ENCODE data around the gene GAPDHS.
A peak's percentile ranks its signal among the peaks of the same experiment; 100 is the strongest.

Gene GAPDHS

DNA sequence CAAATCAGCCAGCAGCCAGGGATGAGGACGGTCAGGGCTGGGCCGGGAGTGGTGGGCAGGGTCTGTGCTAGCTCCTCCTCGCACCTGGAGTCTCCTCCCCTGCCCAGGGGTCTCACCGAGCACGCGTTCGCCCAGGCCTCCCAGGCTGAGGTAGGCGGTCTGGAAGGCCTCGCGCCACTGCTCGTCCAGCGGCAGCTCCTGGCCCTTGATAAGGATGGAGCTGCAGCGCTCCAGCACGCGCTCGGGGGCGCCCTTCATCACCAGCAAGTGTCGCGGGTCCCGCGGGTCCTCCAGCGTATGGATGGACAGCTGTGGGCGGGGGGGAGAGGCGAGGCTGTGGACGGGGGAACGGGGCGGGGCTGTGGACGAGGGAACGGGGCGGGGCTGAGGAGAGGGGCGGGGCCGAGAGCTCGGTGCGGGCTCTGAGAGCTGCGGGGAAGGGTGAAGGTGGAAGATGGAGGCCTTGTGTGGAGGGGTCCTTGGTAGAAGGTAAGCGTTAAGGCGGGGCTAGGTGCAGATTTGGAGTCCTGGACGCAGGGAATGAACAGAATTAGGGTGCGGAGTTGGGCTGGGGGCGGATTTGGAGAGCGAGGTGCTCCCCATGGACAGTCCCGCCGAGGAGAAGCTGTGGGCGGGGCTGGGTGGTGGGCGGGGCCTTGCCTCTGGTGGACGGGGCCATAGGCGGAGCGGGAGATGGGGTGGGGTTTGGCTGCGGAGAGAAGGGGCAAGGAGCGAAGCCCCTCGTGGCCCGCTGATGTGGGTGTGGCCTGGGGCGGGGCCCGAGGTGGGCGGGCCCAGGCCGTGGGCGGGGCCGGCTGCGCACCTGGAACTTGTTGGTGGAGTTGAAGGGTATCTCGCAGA is 24.5 kb downstream of the GAPDHS start:
- peak; percentile 7 to 70 (median 34) for DNase-seq (ENCODE audit: low read depth in 3 of 3)

DNA sequence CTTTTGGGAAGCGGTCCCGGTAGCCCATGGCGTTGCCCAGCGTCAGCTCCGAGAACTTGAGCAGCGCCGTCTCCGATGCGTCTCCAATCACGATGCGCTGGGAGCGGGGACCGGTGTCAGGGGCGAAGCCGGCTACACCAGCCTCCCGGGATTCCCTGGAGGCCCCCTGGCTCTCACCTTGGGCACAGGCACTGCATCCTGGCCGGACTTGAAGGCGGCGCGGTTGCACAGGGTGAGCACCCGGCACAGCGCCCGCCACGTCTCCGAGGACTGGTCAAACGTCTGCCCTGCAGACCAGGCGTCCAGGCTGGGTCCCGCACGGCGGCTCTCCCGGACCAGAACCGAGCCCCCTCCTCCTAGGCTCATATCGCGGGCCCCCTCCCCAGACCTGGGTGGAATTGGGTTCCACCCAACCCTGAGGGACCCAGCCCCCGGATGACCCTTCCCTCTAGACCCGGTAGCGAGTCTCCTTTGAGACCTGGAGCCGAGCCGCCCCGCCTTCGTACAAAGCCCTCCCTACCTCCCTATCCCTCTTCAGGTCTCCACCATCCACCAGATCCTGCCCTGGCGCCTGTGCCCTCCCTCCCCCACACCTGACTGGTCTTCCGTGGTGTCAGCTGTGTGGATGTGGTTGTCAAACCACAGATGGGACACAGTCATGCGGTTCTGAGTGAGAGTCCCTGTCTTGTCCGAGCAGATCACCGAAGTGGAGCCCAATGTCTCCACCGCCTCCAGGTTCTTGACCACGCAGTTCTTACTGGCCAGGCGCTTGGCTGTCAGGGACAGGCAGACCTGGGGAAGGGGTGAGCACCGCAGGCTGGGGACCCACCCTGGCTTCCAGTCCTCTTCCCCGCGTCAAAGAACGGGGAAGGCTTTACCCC is 25.4 kb downstream of the GAPDHS start:
- DNase-seq (ENCODE audit: low read depth in 3 of 3), result no peak

GRCh38 chr19:35559281-35559659 is 26.0 kb downstream of the GAPDHS start:
- DNase-seq (ENCODE audit: low read depth in 3 of 3), result no peak

DNA sequence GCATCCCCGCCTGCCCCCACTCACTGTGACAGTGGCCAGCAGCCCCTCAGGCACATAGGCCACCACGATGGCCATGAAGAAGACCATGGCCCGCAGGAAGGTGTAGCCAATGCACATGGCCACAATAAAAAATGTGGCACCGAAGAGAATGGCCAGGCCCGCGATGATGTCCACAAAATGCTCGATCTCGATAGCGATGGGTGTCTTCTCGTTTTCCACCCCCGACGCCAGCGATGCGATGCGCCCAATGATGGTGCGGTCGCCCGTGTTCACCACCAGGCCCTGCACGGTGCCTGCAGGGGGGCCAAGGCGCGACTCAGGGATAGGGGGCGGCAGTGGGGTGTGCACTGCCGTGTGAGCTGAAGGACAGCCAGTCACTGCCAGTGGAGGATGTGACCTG is 26.5 kb downstream of the GAPDHS start:
- no peak for DNase-seq (ENCODE audit: low read depth in 3 of 3)

DNA sequence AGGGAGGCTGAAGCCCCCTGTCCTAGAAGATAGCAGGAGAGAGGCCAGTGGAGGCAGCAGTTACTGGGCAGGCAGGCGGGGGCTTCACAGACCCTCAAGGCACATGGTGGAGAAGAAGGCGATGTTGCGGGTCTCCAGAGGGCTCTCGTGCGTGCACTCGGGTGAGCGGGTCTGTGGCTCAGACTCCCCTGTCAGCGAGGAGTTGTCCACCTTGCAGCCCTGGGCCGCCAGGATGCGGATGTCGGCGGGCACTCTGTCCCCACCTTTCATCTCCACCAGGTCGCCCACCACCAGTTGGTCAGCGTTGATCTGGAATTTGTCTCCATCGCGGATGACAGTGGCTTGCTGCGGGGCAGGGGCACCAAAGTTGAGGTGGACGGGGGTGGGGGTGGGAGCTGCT is 27.0 kb downstream of the GAPDHS start:
- DNase-seq (ENCODE audit: low read depth in 3 of 3), result no peak

GRCh38 chr19:35560677-35561076 is 27.4 kb downstream of the GAPDHS start:
- DNase-seq (ENCODE audit: low read depth in 3 of 3), result no peak

DNA sequence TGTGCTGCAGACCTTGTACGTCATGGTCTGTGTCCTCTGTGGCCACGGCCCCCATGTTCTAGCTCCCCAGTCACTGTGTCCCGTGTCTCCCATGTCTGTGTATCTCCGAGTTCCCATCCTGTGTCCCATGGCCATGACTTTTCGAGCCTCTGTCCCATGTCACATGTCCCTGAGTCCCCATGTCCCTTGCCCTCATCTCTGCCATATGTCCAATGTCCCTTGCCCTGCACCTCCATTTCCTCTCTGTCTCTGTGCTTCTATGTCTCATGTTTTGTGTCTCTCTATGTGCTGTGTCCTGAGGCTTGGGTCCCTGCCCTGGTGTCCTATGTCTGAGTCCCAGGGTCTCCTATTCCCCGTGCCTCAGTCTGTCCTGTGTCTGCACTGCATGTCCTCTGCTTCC is 28.2 kb downstream of the GAPDHS start:
- no peak for DNase-seq (ENCODE audit: low read depth in 3 of 3)

DNA sequence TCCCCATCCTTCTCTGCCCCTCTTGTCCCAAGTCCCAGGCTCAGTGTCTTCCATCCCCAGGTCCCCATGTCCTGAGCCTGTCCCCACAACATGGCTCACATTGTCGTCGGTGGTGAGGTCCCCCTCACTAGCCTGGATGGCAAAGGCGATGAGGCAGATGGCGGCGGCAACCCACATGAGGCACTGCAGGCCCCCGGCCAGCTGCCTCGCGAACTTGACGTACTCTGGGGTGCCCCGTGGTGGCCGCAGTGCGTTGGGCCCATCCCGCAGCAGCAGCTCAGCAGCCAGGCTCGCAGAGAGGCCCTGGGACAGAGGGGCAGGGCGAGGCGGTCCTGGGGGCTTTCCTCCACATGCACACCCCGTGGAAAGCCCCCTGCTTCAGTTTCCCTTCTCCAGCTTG is 29.1 kb downstream of the GAPDHS start:
- DNase-seq (ENCODE audit: low read depth in 3 of 3), result no peak

GRCh38 chr19:35562776-35563175 is 29.5 kb downstream of the GAPDHS start:
- no peak for DNase-seq (ENCODE audit: low read depth in 3 of 3)

DNA sequence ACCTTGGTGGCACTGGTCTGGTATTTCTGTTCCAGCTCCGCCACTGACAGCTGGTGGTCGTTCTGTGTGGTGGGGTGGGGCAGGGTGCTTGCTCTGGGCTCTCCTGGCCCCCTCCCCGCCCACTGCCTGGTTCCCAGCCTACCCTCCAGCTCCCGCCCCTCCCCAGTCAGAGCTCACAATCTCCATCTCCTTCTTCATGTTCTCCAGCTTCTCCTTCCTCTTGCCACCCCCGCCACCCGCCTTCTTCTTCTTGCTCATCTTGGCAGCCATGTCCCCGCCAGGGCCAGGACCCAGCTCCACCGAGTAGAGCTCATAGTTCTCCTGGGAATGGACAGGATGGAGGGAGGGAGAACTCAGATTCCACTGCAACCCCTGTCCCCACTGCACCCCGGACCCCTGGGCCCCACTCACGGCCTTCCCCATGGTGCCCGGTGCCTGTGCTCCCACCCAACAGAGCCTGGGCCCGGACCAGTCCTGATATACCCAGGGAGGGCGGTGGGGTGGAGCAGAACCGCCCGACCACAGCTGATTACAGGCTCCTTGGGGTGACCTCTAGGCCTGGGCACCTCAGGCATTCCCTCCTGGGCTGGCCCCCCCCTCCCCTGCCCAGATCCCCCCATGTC is 30.1 kb downstream of the GAPDHS start, which contains the start of gene ATP4A:
ATP4A (minus strand) TSS at position 452 of the 623 bp plus-strand sequence; CDS start at position 423, 29 bp downstream.
- no peak for DNase-seq (ENCODE audit: low read depth in 3 of 3)

DNA sequence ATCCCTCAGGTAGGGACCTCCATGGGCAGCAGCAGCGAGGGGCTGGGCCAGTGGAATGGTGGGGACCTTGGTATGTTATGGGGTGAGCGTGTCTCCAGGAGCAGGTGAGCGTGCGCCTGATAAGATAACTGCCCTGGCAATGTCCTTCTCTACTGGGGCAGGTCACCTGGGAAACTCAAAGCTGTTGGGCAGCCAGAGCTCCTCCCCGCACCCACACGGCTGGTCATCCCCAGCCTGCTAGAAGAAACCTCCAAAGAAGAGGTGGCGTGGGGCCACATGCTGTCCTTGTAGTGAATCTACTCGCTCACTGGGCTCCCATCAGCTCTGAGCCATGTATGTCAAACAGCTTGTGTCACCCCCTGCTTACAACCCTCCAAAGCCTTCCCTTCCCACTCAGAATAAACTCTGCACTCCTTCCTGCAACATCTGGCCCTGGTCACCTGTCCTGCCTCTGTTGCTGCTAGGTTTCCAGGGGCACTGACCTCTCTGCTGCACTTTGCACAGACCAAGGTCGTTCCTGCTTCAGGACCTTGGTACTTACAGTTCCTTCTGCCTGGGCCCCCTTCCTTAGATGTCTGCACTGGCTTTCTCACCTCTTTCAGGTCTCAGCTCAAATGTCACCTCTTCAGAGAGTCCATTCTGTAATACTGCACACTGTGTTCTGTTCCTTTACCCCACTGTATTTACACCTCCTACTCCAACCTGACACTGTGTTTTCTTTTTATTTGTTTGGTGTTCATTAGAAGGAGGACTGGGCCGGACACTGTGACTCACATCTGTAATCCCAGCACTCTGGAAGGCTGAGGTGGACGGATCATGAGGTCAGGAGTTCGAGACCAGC is 32.0 kb downstream of the GAPDHS start:
- no peak for DNase-seq (ENCODE audit: low read depth in 3 of 3)

DNA sequence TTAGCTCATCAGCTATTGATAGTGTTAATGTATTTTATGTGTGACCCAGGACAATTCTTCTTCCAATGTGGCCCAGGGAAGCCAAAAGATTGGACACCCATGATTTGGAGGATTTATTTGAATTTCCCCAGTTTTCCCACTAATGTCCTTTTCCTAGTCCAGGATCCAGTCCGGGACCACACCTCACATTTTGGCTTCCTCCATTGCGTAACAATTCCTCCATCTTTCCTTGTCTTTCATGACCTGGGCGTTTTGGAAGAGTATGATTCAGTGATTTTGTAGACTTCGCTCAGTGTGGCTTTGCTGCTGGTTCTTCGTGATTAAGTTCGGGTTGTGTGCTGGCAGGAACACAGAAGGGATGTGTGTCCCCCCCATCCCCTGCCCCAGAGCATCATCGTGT is 33.5 kb downstream of the GAPDHS start:
- no peak for DNase-seq (ENCODE audit: low read depth in 3 of 3)

- no peak for DNase-seq (ENCODE audit: low read depth in 3 of 3)
Observed at GRCh38 chr19:35569281-35569781, 36.1 kb downstream of the GAPDHS start.

- DNase-seq (ENCODE audit: low read depth in 3 of 3), result no peak
Observed at GRCh38 chr19:35571406-35571965, 38.2 kb downstream of the GAPDHS start.

DNA sequence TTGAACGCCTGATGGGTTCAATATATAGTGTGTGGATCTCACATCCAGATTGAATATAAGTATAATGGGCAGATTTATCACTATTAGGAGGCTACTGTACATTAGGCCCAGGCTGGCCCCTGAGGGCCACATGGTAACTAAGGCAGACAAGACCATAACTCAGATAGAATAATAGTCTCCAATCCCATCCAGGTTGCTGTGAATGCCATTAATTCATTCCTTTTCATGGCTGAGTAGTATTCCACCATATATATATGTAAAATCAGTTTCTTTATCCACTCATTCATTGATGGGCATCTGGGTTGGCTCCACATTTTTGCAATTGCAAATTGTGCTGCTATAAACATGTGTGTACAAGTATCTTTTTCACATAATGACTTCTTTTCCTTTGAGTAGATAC is 44.7 kb downstream of the GAPDHS start:
- no peak for DNase-seq (ENCODE audit: low read depth in 3 of 3)

- DNase-seq (ENCODE audit: low read depth in 3 of 3), result no peak
Observed at GRCh38 chr19:35578707-35579106, 45.5 kb downstream of the GAPDHS start.

DNA sequence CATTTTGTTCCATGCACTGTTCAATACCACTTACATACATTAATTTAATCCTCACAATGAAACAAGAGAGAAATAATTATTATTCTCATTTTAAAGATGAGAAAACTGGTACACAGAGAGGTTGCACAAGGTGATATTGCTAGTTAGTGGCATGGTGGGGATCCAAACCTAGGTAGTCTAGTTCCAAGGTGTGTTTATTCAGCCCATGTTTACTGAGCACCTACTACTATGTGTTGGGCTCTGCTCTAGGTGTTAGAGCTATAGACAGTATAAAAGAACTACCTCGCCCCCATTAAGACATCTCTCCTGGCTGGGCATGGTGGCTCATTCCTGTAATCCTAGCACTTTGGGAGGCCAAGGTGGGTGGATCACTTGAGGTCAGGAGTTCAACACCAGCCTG is 49.5 kb downstream of the GAPDHS start:
- DNase-seq (ENCODE audit: low read depth in 3 of 3), result no peak

GRCh38 chr19:35585848-35586247 is 52.6 kb downstream of the GAPDHS start, which contains the start of gene PMIS2:
Gene PMIS2, plus strand, starts transcription at chr19:35586173. Its CDS starts 87 bp downstream, at chr19:35586260.
- peak in 1 of 3 experiments; percentile 31 for DNase-seq (ENCODE audit: low read depth in 3 of 3)

GRCh38 chr19:35587321-35587720 is 54.1 kb downstream of the GAPDHS start:
- no peak for DNase-seq (ENCODE audit: low read depth in 3 of 3)

DNA sequence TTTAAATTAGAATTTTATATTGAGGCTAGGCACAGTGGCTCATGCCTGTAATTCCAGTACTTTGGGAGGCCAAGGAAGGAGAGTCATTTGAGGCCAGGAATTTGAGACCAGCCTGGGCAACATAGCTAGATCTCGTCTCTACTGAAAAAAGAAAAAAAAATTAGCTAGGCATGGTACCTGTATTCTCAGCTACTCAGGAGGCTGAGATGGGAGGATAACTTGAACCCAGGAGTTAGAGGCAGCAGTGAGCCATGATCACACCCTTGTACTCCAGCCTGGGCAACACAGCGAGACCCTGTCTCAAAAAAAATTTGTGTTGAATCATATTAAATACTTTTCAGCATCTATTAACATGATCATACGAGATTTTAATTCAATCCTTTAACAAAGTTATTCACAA is 57.6 kb downstream of the GAPDHS start:
- no peak for DNase-seq (ENCODE audit: low read depth in 3 of 3)

DNA sequence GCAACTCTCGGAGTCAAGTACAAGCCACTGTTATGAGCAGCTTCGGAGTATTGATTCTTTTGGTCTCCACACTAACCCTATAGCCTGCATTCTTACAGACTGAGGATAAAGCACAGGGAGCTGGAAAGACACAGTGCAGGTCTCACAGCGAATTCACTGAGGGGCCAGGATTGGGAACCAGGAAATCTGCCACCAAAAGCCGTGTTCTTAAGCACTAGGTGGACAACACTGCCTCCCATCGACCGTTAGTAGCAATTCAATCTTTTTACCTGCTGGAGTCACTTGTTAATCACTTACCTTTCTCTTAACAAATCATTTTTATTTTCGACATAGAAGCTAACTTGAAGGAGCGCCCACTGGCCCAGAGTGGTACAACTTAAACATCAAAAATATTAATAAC is 59.0 kb downstream of the GAPDHS start:
- no peak for DNase-seq (ENCODE audit: low read depth in 3 of 3)

Data from stimulated activated CD4-positive, alpha-beta T cell treated with anti-CD3 and anti-CD28 coated beads, TNF-alpha, amount 100 ng/mL, for 24 hours (primary cell).